ENCODE results near the gene RIPK3. TPM values are rescaled to one million over a fixed set of nuclear protein-coding genes. Genes with fewer than 3 reads are reported as not detected.

Gene RIPK3
- polyA plus RNA-seq, 4 donors: 2.7 to 4.1 (median 3.2) TPM

- DNase-seq (ENCODE audit: low read depth in 4 of 4, low spot score in 3 of 4): no peak
Observed at GRCh38 chr14:24325041-24325530, 14.7 kb downstream of the RIPK3 start.

GRCh38 chr14:24324024-24324423, 15.8 kb downstream of the RIPK3 start:
- DNase-seq (ENCODE audit: low read depth in 4 of 4, low spot score in 3 of 4): no peak

- DNase-seq (ENCODE audit: low read depth in 4 of 4, low spot score in 3 of 4): no peak
Observed at GRCh38 chr14:24323341-24323740, 16.4 kb downstream of the RIPK3 start.

GRCh38 chr14:24322672-24323071, 17.1 kb downstream of the RIPK3 start:
- DNase-seq (ENCODE audit: low read depth in 4 of 4, low spot score in 3 of 4): no peak

- no peak for DNase-seq (ENCODE audit: low read depth in 4 of 4, low spot score in 3 of 4)
Observed at GRCh38 chr14:24321212-24321975, 18.4 kb downstream of the RIPK3 start.

- no peak for DNase-seq (ENCODE audit: low read depth in 4 of 4, low spot score in 3 of 4)
Observed at GRCh38 chr14:24317141-24317928, 22.5 kb downstream of the RIPK3 start.

GRCh38 chr14:24316597-24316950, 23.2 kb downstream of the RIPK3 start:
- no peak for DNase-seq (ENCODE audit: low read depth in 4 of 4, low spot score in 3 of 4)

GRCh38 chr14:24315807-24316596, 23.8 kb downstream of the RIPK3 start:
- no peak for DNase-seq (ENCODE audit: low read depth in 4 of 4, low spot score in 3 of 4)

- no peak for DNase-seq (ENCODE audit: low read depth in 4 of 4, low spot score in 3 of 4)
Observed at GRCh38 chr14:24315243-24315806, 24.5 kb downstream of the RIPK3 start.

- no peak for DNase-seq (ENCODE audit: low read depth in 4 of 4, low spot score in 3 of 4)
Observed at GRCh38 chr14:24314377-24315193, 25.2 kb downstream of the RIPK3 start.

- no peak for DNase-seq (ENCODE audit: low read depth in 4 of 4, low spot score in 3 of 4)
Observed at GRCh38 chr14:24313913-24314312, 25.9 kb downstream of the RIPK3 start.

GRCh38 chr14:24312736-24313507, 26.9 kb downstream of the RIPK3 start:
- no peak for DNase-seq (ENCODE audit: low read depth in 4 of 4, low spot score in 3 of 4)

GRCh38 chr14:24311837-24312615, 27.8 kb downstream of the RIPK3 start:
- DNase-seq (ENCODE audit: low read depth in 4 of 4, low spot score in 3 of 4): no peak

GRCh38 chr14:24310646-24311604, 28.9 kb downstream of the RIPK3 start, which contains the start of gene LTB4R:
Gene LTB4R (plus strand): TSS chr14:24311502. CDS start chr14:24315652, 4,150 bp downstream.
- no peak for DNase-seq (ENCODE audit: low read depth in 4 of 4, low spot score in 3 of 4)

GRCh38 chr14:24310265-24310645, 29.5 kb downstream of the RIPK3 start:
- no peak for DNase-seq (ENCODE audit: low read depth in 4 of 4, low spot score in 3 of 4)

GRCh38 chr14:24309538-24310264, 30.1 kb downstream of the RIPK3 start, which contains the start of gene LTB4R2:
Gene LTB4R2 (plus strand): TSS chr14:24310140. CDS start chr14:24310665, 525 bp downstream.
- DNase-seq (ENCODE audit: low read depth in 4 of 4, low spot score in 3 of 4): no peak
